Large intestine (tissue), 3 donors: Measurements from ENCODE around the gene AUTS2. TPM values are rescaled to one million over a fixed set of nuclear protein-coding genes. Genes with fewer than 3 reads are reported as not detected.

Experiments
- DNase-seq, 2 donors: peaks; one replicate each; pipeline versions ENCODE4 v3.0.0 to v3.0.0-alpha.2; 2013
- H3K27ac ChIP-seq: one replicate; pipeline ENCODE4 v1.5.1; 2013; ENCODE audit warnings: low read length
- H3K27me3 ChIP-seq: 2 replicates; pipeline ENCODE4 v1.6.1; 2013; ENCODE audit warnings: low read length; ENCODE audit not compliant: control insufficient read depth, insufficient read depth
- H3K36me3 ChIP-seq: 2 replicates; pipeline ENCODE4 v1.6.1; 2013; ENCODE audit warnings: low read length; ENCODE audit not compliant: control insufficient read depth, insufficient read depth
- H3K4me1 ChIP-seq: one replicate; pipeline ENCODE4 v1.6.1; 2013; ENCODE audit warnings: low read length; ENCODE audit not compliant: control insufficient read depth, insufficient read depth
- H3K4me3 ChIP-seq: one replicate; pipeline ENCODE4 v1.5.1; 2013; ENCODE audit warnings: low read length
- H3K9me3 ChIP-seq: one replicate; pipeline ENCODE4 v1.6.1; 2013; ENCODE audit warnings: mild to moderate bottlenecking, low read depth, low read length, moderate library complexity; ENCODE audit not compliant: control insufficient read depth
- WGBS: methylation state at CpG from one replicate; pipeline ENCODE4 v1.1.5; 2013; ENCODE audit warnings: low lambda C conversion rate; ENCODE audit not compliant: insufficient coverage; 5-methylcytosine and 5-hydroxymethylcytosine counted together
- polyA plus RNA-seq: library from polyadenylated mRNA; unstranded; fragments of 120-200 nt; gene quantifications from one replicate; pipeline ENCODE4 v1.2.1, GENCODE V29; 2013

Gene AUTS2
- polyA plus RNA-seq, 1 donor, result 51.3 TPM

GRCh38 chr7:69610374-69611084 is 12.3 kb downstream of the AUTS2 start:
- H3K9me3 ChIP-seq, result no peaks in the 10 kb centered on the region
- H3K4me3 ChIP-seq, result no peak overlapping the region
- no peaks in the 10 kb centered on the region for H3K4me1 ChIP-seq
- WGBS, result no CpG with 5 or more reads among the region's 8 CpGs
- no peaks in the 10 kb centered on the region for H3K27me3 ChIP-seq
- no peak overlapping the region for H3K27ac ChIP-seq
- H3K36me3 ChIP-seq, result no peaks in the 10 kb centered on the region
- no peak for DNase-seq

- Histone ChIP-seq H3K4me3 (no peak overlapping the region), H3K4me1 (no peaks in the 10 kb centered on the region), H3K27me3 (no peaks in the 10 kb centered on the region), H3K27ac (no peak overlapping the region), H3K9me3 (no peaks in the 10 kb centered on the region), H3K36me3 (no peaks in the 10 kb centered on the region)
- no CpG with 5 or more reads among the region's 3 CpGs for WGBS
- no peak for DNase-seq
These were observed 14.7 kb downstream of the AUTS2 start for GRCh38 chr7:69612981-69613380.

- no peaks in the 10 kb centered on the region for H3K9me3 ChIP-seq
- no CpG with 5 or more reads among the region's 2 CpGs for WGBS
- no peaks in the 10 kb centered on the region for H3K4me1 ChIP-seq
- no peaks in the 10 kb centered on the region for H3K27me3 ChIP-seq
- H3K36me3 ChIP-seq, result no peaks in the 10 kb centered on the region
- no peak overlapping the region for H3K27ac ChIP-seq
- DNase-seq, result no peak
- H3K4me3 ChIP-seq, result no peak overlapping the region
These were observed 15.6 kb downstream of the AUTS2 start for GRCh38 chr7:69613846-69614245.

GRCh38 chr7:69615685-69616084 is 17.4 kb downstream of the AUTS2 start:
- Histone ChIP-seq H3K9me3 (no peaks in the 10 kb centered on the region), H3K27me3 (no peaks in the 10 kb centered on the region), H3K27ac (no peak overlapping the region), H3K4me3 (no peak overlapping the region), H3K4me1 (no peaks in the 10 kb centered on the region), H3K36me3 (no peaks in the 10 kb centered on the region)
- DNase-seq, result no peak
- WGBS, result no CpG with 5 or more reads among the region's 2 CpGs

GRCh38 chr7:69617364-69617763 is 19.1 kb downstream of the AUTS2 start:
- Histone ChIP-seq H3K27ac (no peak overlapping the region), H3K36me3 (no peaks in the 10 kb centered on the region), H3K4me1 (no peaks in the 10 kb centered on the region), H3K9me3 (no peaks in the 10 kb centered on the region), H3K27me3 (no peaks in the 10 kb centered on the region), H3K4me3 (no peak overlapping the region)
- WGBS, result 100% methylated on average over 3 of the region's 5 CpGs
- no peak for DNase-seq

- DNase-seq, result no peak
- no peaks in the 10 kb centered on the region for H3K4me1 ChIP-seq
- no peaks in the 10 kb centered on the region for H3K9me3 ChIP-seq
- no peaks in the 10 kb centered on the region for H3K36me3 ChIP-seq
- WGBS, result no CpG with 5 or more reads among the region's 1 CpG
- H3K27ac ChIP-seq, result no peak overlapping the region
- H3K27me3 ChIP-seq, result no peaks in the 10 kb centered on the region
- no peak overlapping the region for H3K4me3 ChIP-seq
These were observed 20.8 kb downstream of the AUTS2 start for GRCh38 chr7:69619054-69619453.

- Histone ChIP-seq H3K4me1 (no peaks in the 10 kb centered on the region), H3K36me3 (no peaks in the 10 kb centered on the region), H3K27me3 (no peaks in the 10 kb centered on the region), H3K27ac (no peak overlapping the region), H3K9me3 (no peaks in the 10 kb centered on the region), H3K4me3 (no peak overlapping the region)
- DNase-seq, result no peak
- no CpG with 5 or more reads among the region's 2 CpGs for WGBS
These were observed 21.4 kb downstream of the AUTS2 start for GRCh38 chr7:69619635-69620034.

GRCh38 chr7:69620063-69620462 is 21.8 kb downstream of the AUTS2 start:
- Histone ChIP-seq H3K4me1 (no peaks in the 10 kb centered on the region), H3K9me3 (no peaks in the 10 kb centered on the region), H3K36me3 (no peaks in the 10 kb centered on the region), H3K27me3 (no peaks in the 10 kb centered on the region), H3K4me3 (no peak overlapping the region), H3K27ac (no peak overlapping the region)
- DNase-seq, result no peak
- WGBS, result 72% methylated on average over 4 of the region's 4 CpGs

GRCh38 chr7:69620650-69621049 is 22.4 kb downstream of the AUTS2 start:
- no peak overlapping the region for H3K4me3 ChIP-seq
- no peak for DNase-seq
- no peak overlapping the region for H3K27ac ChIP-seq
- no peaks in the 10 kb centered on the region for H3K27me3 ChIP-seq
- H3K9me3 ChIP-seq, result no peaks in the 10 kb centered on the region
- H3K36me3 ChIP-seq, result no peaks in the 10 kb centered on the region
- 92% methylated on average over 2 of the region's 2 CpGs for WGBS
- H3K4me1 ChIP-seq, result no peaks in the 10 kb centered on the region

- Histone ChIP-seq H3K27me3 (no peaks in the 10 kb centered on the region), H3K4me1 (no peaks in the 10 kb centered on the region), H3K9me3 (no peaks in the 10 kb centered on the region), H3K27ac (no peak overlapping the region), H3K36me3 (no peaks in the 10 kb centered on the region), H3K4me3 (no peak overlapping the region)
- 50% methylated on average over 1 of the region's 2 CpGs for WGBS
- no peak for DNase-seq
These were observed 23.9 kb downstream of the AUTS2 start for GRCh38 chr7:69622014-69622835.
